ENCODE results near the gene NOTCH2.

- TF ChIP-seq POLR2A (IDR thresholded peaks at IDR 0.05) (no peak), CTCF (IDR thresholded peaks at IDR 0.05) (no peak)
Measured at GRCh38 chr1:119984771-119985170, 84.7 kb downstream of the NOTCH2 start.
